ENCODE measurements around the gene C17orf113.
"Not testable (repeated sequence)": the region's sequence is repeated elsewhere in the genome, so short reads cannot be mapped to it uniquely, and the experiment has no call there.

C17orf113 gene

GRCh38 chr17:42018339-42018738 lies 32.1 kb downstream of the C17orf113 start:
- H3K27ac ChIP-seq, result peak overlapping the region; percentile 93; the same call in 1 of the 2 replicates
- DNase-seq (ENCODE audit: low read depth, low spot score), result no peak
- peak overlapping the region; percentile 95 for H3K9ac ChIP-seq (ENCODE audit: insufficient read length)
- H3K36me3 ChIP-seq (ENCODE audit: insufficient read depth, low read length), result peaks cover 12% of the 10 kb centered on the region; the same call in 1 of the 2 replicates
- H3K4me3 ChIP-seq, result peak overlapping the region; percentile 92
- H3K9me3 ChIP-seq (ENCODE audit: low read depth, low read length), result no peaks in the 10 kb centered on the region
- no peak for TF ChIP-seq EZH2 (IDR thresholded peaks at IDR 0.05)

- H3K36me3 ChIP-seq (ENCODE audit: insufficient read depth, low read length), result peaks cover 14% of the 10 kb centered on the region; the same call in 1 of the 2 replicates
- H3K4me3 ChIP-seq, result peak overlapping the region; percentile 92
These were observed 32.6 kb downstream of the C17orf113 start for GRCh38 chr17:42017866-42018200.

GRCh38 chr17:42016941-42017865 lies 33.2 kb downstream of the C17orf113 start, which contains the start of gene DNAJC7:
DNAJC7 (minus strand) TSS chr17:42017439; CDS start chr17:42017416, 23 bp downstream.
- peak within 1 kb of the TSS; percentile 92 for H3K4me3 ChIP-seq
- H3K9me3 ChIP-seq (ENCODE audit: low read depth, low read length), result no peaks in the 10 kb centered on the region
- DNase-seq (ENCODE audit: low read depth, low spot score), result no peak
- H3K36me3 ChIP-seq (ENCODE audit: insufficient read depth, low read length), result peaks cover 12% of the 10 kb centered on the region; the same call in 1 of the 2 replicates
- peak; percentile 88 for TF ChIP-seq POLR2AphosphoS5 (IDR thresholded peaks at IDR 0.05; ENCODE audit: borderline replicate concordance, low read depth, low read length)
- TF ChIP-seq FOXP2 (optimal IDR thresholded peaks at IDR 0.05; ENCODE audit: control extremely low read depth, extremely low read length, insufficient read depth), result no peak
- no peak for TF ChIP-seq EZH2 (IDR thresholded peaks at IDR 0.05)
- H3K27ac ChIP-seq, result peak within 1 kb of the TSS; percentile 93
- peak within 1 kb of the TSS; percentile 95 for H3K9ac ChIP-seq (ENCODE audit: insufficient read length)

More at GRCh38 chr17:42017866-42018200, 32.6 kb downstream of the C17orf113 start:
- no peak for DNase-seq (ENCODE audit: low read depth, low spot score)
- no peaks in the 10 kb centered on the region for H3K9me3 ChIP-seq (ENCODE audit: low read depth, low read length)
- H3K9ac ChIP-seq (ENCODE audit: insufficient read length), result peak overlapping the region; percentile 95
- peak overlapping the region; percentile 93 for H3K27ac ChIP-seq
- TF ChIP-seq EZH2 (IDR thresholded peaks at IDR 0.05), result no peak
- no peak for TF ChIP-seq POLR2AphosphoS5 (IDR thresholded peaks at IDR 0.05; ENCODE audit: borderline replicate concordance, low read depth, low read length)

- TF ChIP-seq EZH2 (IDR thresholded peaks at IDR 0.05), result no peak
- H3K9ac ChIP-seq (ENCODE audit: insufficient read length), result peak overlapping the region; percentile 95
- peaks cover 13% of the 10 kb centered on the region for H3K36me3 ChIP-seq (ENCODE audit: insufficient read depth, low read length)
- H3K9me3 ChIP-seq (ENCODE audit: low read depth, low read length), result no peaks in the 10 kb centered on the region
- H3K27ac ChIP-seq, result peak overlapping the region; percentile 93
- no peak for DNase-seq (ENCODE audit: low read depth, low spot score)
- H3K4me3 ChIP-seq, result peak overlapping the region; percentile 92
These were observed 34.0 kb downstream of the C17orf113 start for GRCh38 chr17:42016411-42016831.

- not testable (repeated sequence) for H3K9ac ChIP-seq (ENCODE audit: insufficient read length); H3K9me3 ChIP-seq (ENCODE audit: low read depth, low read length); DNase-seq (ENCODE audit: low read depth, low spot score); H3K4me3 ChIP-seq
- Histone ChIP-seq H3K27ac (0 out of 2 replicates have a peak overlapping the region, but pooled peaks have one; percentile 53), H3K36me3 (ENCODE audit: insufficient read depth, low read length) (peaks cover 27% of the 10 kb centered on the region)
These were observed 36.7 kb downstream of the C17orf113 start for GRCh38 chr17:42013740-42014139.

GRCh38 chr17:42012363-42012762 lies 38.0 kb downstream of the C17orf113 start:
- not testable (repeated sequence) for H3K27ac ChIP-seq; H3K4me3 ChIP-seq; H3K9me3 ChIP-seq (ENCODE audit: low read depth, low read length); H3K9ac ChIP-seq (ENCODE audit: insufficient read length); DNase-seq (ENCODE audit: low read depth, low spot score)
- peaks cover 29% of the 10 kb centered on the region for H3K36me3 ChIP-seq (ENCODE audit: insufficient read depth, low read length)

- H3K27ac ChIP-seq, result peak overlapping the region; percentile 61; the same call in 1 of the 2 replicates
- TF ChIP-seq EZH2 (IDR thresholded peaks at IDR 0.05) (no peak), FOXP2 (optimal IDR thresholded peaks at IDR 0.05; ENCODE audit: control extremely low read depth, extremely low read length, insufficient read depth) (no peak), POLR2AphosphoS5 (IDR thresholded peaks at IDR 0.05; ENCODE audit: borderline replicate concordance, low read depth, low read length) (no peak)
These were observed 39.4 kb downstream of the C17orf113 start for GRCh38 chr17:42010898-42011516.

GRCh38 chr17:42010266-42010680 lies 40.1 kb downstream of the C17orf113 start:
- DNase-seq (ENCODE audit: low read depth, low spot score); H3K9ac ChIP-seq (ENCODE audit: insufficient read length); H3K4me3 ChIP-seq; H3K9me3 ChIP-seq (ENCODE audit: low read depth, low read length); H3K27ac ChIP-seq: not testable (repeated sequence)
- peaks cover 31% of the 10 kb centered on the region for H3K36me3 ChIP-seq (ENCODE audit: insufficient read depth, low read length)

More at GRCh38 chr17:42010898-42011516, 39.4 kb downstream of the C17orf113 start:
- Histone ChIP-seq H3K36me3 (ENCODE audit: insufficient read depth, low read length) (peaks cover 31% of the 10 kb centered on the region), H3K9ac (ENCODE audit: insufficient read length) (no peak overlapping the region), H3K4me3 (no peak overlapping the region), H3K9me3 (ENCODE audit: low read depth, low read length) (no peaks in the 10 kb centered on the region)
- no peak for DNase-seq (ENCODE audit: low read depth, low spot score)

- Histone ChIP-seq H3K4me3 (no peak overlapping the region), H3K9me3 (ENCODE audit: low read depth, low read length) (no peaks in the 10 kb centered on the region), H3K9ac (ENCODE audit: insufficient read length) (no peak overlapping the region), H3K27ac (no peak overlapping the region), H3K36me3 (ENCODE audit: insufficient read depth, low read length) (peaks cover 31% of the 10 kb centered on the region)
- no peak for DNase-seq (ENCODE audit: low read depth, low spot score)
- TF ChIP-seq POLR2AphosphoS5 (IDR thresholded peaks at IDR 0.05; ENCODE audit: borderline replicate concordance, low read depth, low read length) (no peak), EZH2 (IDR thresholded peaks at IDR 0.05) (no peak), FOXP2 (optimal IDR thresholded peaks at IDR 0.05; ENCODE audit: control extremely low read depth, extremely low read length, insufficient read depth) (no peak)
These were observed 41.2 kb downstream of the C17orf113 start for GRCh38 chr17:42009170-42009569.
